ENCODE data around the gene LOXL4.

DNA sequence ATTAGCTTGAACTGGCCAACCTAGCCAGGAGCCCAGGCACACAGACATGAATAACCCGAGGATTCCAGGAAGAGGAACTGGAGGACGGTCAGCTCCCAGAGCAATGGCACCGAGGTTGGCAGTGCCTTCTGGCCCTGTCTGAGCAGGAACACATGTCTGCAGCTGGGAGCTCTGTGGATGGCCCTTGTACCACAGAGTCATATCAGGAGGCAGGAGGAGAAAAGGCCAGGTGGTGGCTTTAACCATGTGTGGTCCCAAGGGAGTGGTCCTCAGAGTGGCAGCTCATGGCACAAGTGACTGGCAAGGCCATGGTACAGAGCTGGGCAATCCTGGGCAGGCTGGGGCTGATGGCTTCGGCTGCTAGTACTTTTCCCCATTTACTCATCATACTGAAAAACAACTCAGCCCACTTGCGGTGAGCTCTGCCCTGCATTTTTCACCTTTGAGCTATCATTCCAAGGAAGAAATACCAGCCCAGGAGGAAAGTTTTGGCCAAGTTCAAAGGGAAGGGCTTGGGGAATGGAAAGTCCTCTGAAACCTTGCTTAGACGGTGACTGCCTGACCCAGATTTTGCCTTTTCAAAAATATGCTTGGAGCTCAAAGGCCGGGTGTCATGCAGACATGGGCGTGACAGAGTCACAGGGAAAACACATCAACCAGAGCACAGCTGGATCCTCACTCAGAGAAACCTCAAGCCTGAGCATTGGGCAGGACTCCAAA, 25.7 kb upstream of the LOXL4 start:
- TF ChIP-seq, protein P1, sequence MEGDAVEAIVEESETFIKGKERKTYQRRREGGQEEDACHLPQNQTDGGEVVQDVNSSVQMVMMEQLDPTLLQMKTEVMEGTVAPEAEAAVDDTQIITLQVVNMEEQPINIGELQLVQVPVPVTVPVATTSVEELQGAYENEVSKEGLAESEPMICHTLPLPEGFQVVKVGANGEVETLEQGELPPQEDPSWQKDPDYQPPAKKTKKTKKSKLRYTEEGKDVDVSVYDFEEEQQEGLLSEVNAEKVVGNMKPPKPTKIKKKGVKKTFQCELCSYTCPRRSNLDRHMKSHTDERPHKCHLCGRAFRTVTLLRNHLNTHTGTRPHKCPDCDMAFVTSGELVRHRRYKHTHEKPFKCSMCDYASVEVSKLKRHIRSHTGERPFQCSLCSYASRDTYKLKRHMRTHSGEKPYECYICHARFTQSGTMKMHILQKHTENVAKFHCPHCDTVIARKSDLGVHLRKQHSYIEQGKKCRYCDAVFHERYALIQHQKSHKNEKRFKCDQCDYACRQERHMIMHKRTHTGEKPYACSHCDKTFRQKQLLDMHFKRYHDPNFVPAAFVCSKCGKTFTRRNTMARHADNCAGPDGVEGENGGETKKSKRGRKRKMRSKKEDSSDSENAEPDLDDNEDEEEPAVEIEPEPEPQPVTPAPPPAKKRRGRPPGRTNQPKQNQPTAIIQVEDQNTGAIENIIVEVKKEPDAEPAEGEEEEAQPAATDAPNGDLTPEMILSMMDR (IDR thresholded peaks at IDR 0.05; ENCODE audit: low read depth, low read length): no peak
- no peak for TF ChIP-seq EZH2phosphoT487 (IDR thresholded peaks at IDR 0.05; ENCODE audit: low read depth)

All from OCI-LY3 (cell line).